ENCODE measurements around the gene CD180.

Gene CD180

DNA sequence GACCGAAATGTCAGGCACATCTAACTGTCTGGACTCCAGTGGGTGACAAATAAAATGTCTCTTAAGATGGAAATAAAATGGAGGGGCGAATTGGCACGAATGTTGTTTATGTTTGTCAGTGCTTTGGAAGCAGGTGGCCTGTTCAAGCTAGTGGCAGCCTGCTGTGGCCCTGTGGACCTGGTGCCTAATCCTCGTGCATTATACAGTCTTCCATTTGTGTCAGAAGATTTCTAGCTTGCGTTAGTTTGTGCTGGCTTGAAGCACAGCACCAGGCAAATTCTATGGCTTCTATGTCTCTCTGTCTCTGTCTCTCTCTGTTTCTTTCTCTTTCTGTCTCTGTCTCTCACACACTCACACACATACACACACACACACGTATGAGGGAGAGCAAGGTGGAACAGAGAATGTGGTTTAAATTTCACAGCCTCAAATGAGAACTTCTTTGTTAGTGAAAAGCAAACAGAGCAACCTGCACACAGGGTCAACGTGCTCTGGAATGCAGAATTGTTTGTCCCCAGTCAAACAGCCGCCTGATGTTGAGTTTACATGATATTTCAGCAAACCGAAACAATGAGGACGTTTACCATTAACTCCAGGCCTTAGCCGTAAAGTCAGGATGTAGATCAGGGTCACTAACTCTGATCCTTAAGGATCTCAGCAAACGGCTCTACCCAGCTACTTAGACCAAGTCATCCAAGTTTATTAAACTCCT is 39.0 kb upstream of the CD180 start:
- no peaks in the 10 kb centered on the region for H3K36me3 ChIP-seq (ENCODE audit: control insufficient read depth, insufficient read depth, low read length)
- no peaks in the 10 kb centered on the region for H3K27me3 ChIP-seq (replicated peaks; ENCODE audit: control insufficient read depth, insufficient read depth, low read length, poor library complexity, severe bottlenecking)
- no peaks in the 10 kb centered on the region for H3K9me3 ChIP-seq (ENCODE audit: control insufficient read depth, low read length)
- H3K4me3 ChIP-seq (ENCODE audit: insufficient read depth, low read depth, low read length, poor library complexity, severe bottlenecking): no peak overlapping the region
- H3K4me1 ChIP-seq (ENCODE audit: control insufficient read depth, insufficient read depth, low read length, poor library complexity, severe bottlenecking): no peaks in the 10 kb centered on the region
- no peak for DNase-seq
- no peak overlapping the region for H3K27ac ChIP-seq (ENCODE audit: insufficient read depth, low read length, poor library complexity, severe bottlenecking)

GRCh38 chr5:67234671-67235176 is 38.1 kb upstream of the CD180 start:
- no peaks in the 10 kb centered on the region for H3K27me3 ChIP-seq (replicated peaks; ENCODE audit: control insufficient read depth, insufficient read depth, low read length, poor library complexity, severe bottlenecking)
- H3K4me3 ChIP-seq (ENCODE audit: insufficient read depth, low read depth, low read length, poor library complexity, severe bottlenecking): no peak overlapping the region
- H3K9me3 ChIP-seq (ENCODE audit: control insufficient read depth, low read length): no peaks in the 10 kb centered on the region
- no peak overlapping the region for H3K27ac ChIP-seq (ENCODE audit: insufficient read depth, low read length, poor library complexity, severe bottlenecking)
- H3K36me3 ChIP-seq (ENCODE audit: control insufficient read depth, insufficient read depth, low read length): no peaks in the 10 kb centered on the region
- DNase-seq: no peak
- H3K4me1 ChIP-seq (ENCODE audit: control insufficient read depth, insufficient read depth, low read length, poor library complexity, severe bottlenecking): no peaks in the 10 kb centered on the region

- no peak overlapping the region for H3K4me3 ChIP-seq (ENCODE audit: insufficient read depth, low read depth, low read length, poor library complexity, severe bottlenecking)
- DNase-seq: no peak
- no peaks in the 10 kb centered on the region for H3K27me3 ChIP-seq (replicated peaks; ENCODE audit: control insufficient read depth, insufficient read depth, low read length, poor library complexity, severe bottlenecking)
- no peaks in the 10 kb centered on the region for H3K4me1 ChIP-seq (ENCODE audit: control insufficient read depth, insufficient read depth, low read length, poor library complexity, severe bottlenecking)
- H3K36me3 ChIP-seq (ENCODE audit: control insufficient read depth, insufficient read depth, low read length): no peaks in the 10 kb centered on the region
- no peak overlapping the region for H3K27ac ChIP-seq (ENCODE audit: insufficient read depth, low read length, poor library complexity, severe bottlenecking)
- no peaks in the 10 kb centered on the region for H3K9me3 ChIP-seq (ENCODE audit: control insufficient read depth, low read length)
Observed at GRCh38 chr5:67233075-67233474, 36.5 kb upstream of the CD180 start.

DNA sequence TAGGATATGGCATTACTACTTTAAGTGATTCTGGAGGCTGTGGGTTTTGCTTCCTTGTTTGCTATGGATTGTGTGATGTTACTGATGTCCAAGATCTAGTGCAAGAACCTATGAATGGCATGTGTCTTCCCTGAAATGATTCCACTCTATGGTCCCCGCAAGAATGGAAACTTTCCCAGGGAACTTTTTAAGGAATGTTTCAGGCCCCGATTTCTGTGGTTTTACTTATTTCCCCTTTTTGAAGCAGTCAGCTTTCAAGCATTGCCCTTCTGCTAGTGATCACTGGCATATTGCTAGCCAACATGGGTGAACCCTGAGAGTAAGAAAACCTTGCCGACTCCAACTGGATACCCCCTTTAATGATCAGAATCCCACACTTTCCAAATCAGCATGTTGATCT is 26.6 kb upstream of the CD180 start:
- no peaks in the 10 kb centered on the region for H3K9me3 ChIP-seq (ENCODE audit: control insufficient read depth, low read length)
- H3K27ac ChIP-seq (ENCODE audit: insufficient read depth, low read length, poor library complexity, severe bottlenecking): peak overlapping the region; percentile 63
- H3K36me3 ChIP-seq (ENCODE audit: control insufficient read depth, insufficient read depth, low read length): no peaks in the 10 kb centered on the region
- H3K27me3 ChIP-seq (replicated peaks; ENCODE audit: control insufficient read depth, insufficient read depth, low read length, poor library complexity, severe bottlenecking): no peaks in the 10 kb centered on the region
- H3K4me3 ChIP-seq (ENCODE audit: insufficient read depth, low read depth, low read length, poor library complexity, severe bottlenecking): no peak overlapping the region
- peaks cover 34% of the 10 kb centered on the region for H3K4me1 ChIP-seq (ENCODE audit: control insufficient read depth, insufficient read depth, low read length, poor library complexity, severe bottlenecking)
- DNase-seq: no peak

DNA sequence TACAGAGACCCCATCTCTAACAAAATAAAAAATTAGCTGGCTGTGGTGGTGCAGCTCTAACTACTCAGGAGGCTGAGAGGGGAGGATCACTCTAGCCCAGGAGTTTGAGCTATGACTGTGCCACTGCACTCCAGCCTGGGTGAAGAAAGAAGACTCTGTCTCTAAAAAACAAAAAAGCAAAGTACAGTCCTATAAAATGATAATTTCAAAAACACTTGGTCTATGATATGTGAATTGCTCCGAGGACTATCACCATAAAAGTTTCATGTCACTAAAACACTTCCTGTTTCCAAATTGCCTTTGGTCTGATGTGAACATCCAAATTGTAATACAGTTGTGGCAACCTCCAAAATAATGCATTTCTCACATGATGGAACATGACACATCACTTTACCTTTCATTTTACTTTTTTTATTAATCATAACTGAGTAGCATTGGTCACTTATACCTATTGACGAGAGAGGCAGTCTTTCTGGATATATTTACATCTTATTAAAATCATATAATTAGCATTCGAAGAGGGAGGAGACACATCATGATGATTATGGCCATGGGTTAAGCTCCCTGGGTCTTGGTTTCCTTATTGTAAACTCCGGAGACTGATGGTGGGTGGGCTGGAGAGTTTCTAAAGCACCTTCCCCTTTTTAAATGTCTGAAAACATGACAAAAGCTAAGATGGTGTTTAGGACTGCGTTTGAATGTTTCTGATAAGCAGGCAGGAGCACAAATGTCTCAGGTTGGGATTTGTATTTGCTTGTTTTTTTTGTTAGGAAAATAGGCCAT is 25.8 kb upstream of the CD180 start:
- H3K27ac ChIP-seq (ENCODE audit: insufficient read depth, low read length, poor library complexity, severe bottlenecking): peak overlapping the region; percentile 63
- H3K4me3 ChIP-seq (ENCODE audit: insufficient read depth, low read depth, low read length, poor library complexity, severe bottlenecking): no peak overlapping the region

GRCh38 chr5:67221487-67222242 is 25.1 kb upstream of the CD180 start:
- Histone ChIP-seq H3K36me3 (ENCODE audit: control insufficient read depth, insufficient read depth, low read length) (no peaks in the 10 kb centered on the region), H3K27ac (ENCODE audit: insufficient read depth, low read length, poor library complexity, severe bottlenecking) (peak overlapping the region; percentile 63), H3K4me3 (ENCODE audit: insufficient read depth, low read depth, low read length, poor library complexity, severe bottlenecking) (peak overlapping the region; percentile 3), H3K9me3 (ENCODE audit: control insufficient read depth, low read length) (no peaks in the 10 kb centered on the region), H3K27me3 (replicated peaks; ENCODE audit: control insufficient read depth, insufficient read depth, low read length, poor library complexity, severe bottlenecking) (no peaks in the 10 kb centered on the region), H3K4me1 (ENCODE audit: control insufficient read depth, insufficient read depth, low read length, poor library complexity, severe bottlenecking) (peaks cover 49% of the 10 kb centered on the region)
- DNase-seq: peak; percentile 25 to 38 (median 34)

More for the DNA sequence above, 25.8 kb upstream of the CD180 start:
- Histone ChIP-seq H3K36me3 (ENCODE audit: control insufficient read depth, insufficient read depth, low read length) (no peaks in the 10 kb centered on the region), H3K27me3 (replicated peaks; ENCODE audit: control insufficient read depth, insufficient read depth, low read length, poor library complexity, severe bottlenecking) (no peaks in the 10 kb centered on the region), H3K4me1 (ENCODE audit: control insufficient read depth, insufficient read depth, low read length, poor library complexity, severe bottlenecking) (peaks cover 42% of the 10 kb centered on the region), H3K9me3 (ENCODE audit: control insufficient read depth, low read length) (no peaks in the 10 kb centered on the region)
- no peak for DNase-seq

DNA sequence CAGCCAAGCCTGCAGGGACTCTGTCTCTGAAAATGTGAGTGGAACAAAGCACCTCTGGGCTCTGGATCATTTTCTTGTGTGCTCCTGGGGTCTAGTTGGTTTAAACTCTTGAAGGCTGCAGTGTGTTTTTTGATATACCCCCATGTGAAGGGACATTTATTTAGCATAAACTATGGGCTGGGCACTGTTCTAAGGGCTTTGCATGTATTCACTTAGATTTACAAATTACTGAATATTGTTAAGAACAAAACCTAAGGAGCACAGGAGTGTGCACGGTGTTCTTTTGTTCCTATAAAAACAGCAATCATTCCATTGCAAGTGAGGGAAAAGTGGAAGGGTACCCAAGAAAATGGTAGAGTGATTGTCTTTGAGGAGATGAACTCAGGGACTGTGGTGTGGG is 20.0 kb upstream of the CD180 start:
- Histone ChIP-seq H3K27ac (ENCODE audit: insufficient read depth, low read length, poor library complexity, severe bottlenecking) (peak overlapping the region; percentile 61), H3K36me3 (ENCODE audit: control insufficient read depth, insufficient read depth, low read length) (no peaks in the 10 kb centered on the region), H3K4me1 (ENCODE audit: control insufficient read depth, insufficient read depth, low read length, poor library complexity, severe bottlenecking) (peaks cover 47% of the 10 kb centered on the region), H3K9me3 (ENCODE audit: control insufficient read depth, low read length) (no peaks in the 10 kb centered on the region), H3K27me3 (replicated peaks; ENCODE audit: control insufficient read depth, insufficient read depth, low read length, poor library complexity, severe bottlenecking) (no peaks in the 10 kb centered on the region), H3K4me3 (ENCODE audit: insufficient read depth, low read depth, low read length, poor library complexity, severe bottlenecking) (no peak overlapping the region)
- no peak for DNase-seq

DNA sequence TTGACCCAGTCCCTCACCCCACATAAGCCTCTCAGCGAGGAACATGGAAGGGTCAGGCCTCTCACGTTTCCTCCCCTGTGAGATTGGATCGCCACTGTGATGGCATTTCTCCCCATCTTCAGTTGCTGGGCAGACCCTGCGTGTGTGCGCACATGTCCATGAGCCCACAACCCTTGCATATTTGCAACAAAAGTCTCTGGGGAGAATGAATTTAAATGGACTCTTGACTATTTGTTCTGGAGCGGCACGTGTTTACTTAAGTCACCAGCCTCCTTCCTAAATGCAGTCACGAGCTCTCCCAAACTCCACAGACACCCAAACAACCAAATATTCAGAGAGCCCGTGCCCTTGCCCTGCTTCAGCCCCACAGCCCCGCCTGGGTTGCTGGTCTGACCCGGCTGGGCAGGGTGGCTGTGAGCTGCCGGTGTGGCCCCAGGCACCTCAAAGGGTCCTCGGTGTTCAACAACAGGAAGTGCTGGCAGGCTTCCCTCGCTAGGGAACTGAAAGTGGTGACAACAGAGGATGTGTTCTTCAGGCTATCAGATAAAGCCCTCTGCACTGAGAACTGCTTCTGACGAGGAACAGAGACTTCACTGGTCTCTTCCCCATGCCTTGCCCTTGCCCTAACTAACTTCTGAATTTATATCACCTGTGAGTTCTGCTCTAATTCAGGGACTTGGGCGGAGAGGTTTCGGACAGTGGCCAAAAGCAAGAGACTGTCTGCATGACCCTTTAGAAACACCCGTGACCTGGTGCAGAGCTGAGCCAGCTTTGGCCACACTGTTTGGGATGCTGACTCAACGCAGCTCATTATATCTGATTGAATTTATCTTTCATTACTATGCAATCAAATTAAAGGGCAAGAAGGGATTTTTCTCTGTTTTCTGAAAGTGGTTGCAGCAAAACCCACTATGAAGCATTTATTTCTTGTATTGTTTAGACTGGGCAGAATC is 19.2 kb upstream of the CD180 start:
- Histone ChIP-seq H3K27me3 (replicated peaks; ENCODE audit: control insufficient read depth, insufficient read depth, low read length, poor library complexity, severe bottlenecking) (no peaks in the 10 kb centered on the region), H3K4me3 (ENCODE audit: insufficient read depth, low read depth, low read length, poor library complexity, severe bottlenecking) (peak overlapping the region; percentile 22), H3K9me3 (ENCODE audit: control insufficient read depth, low read length) (no peaks in the 10 kb centered on the region), H3K4me1 (ENCODE audit: control insufficient read depth, insufficient read depth, low read length, poor library complexity, severe bottlenecking) (peaks cover 40% of the 10 kb centered on the region), H3K27ac (ENCODE audit: insufficient read depth, low read length, poor library complexity, severe bottlenecking) (peak overlapping the region; percentile 61), H3K36me3 (ENCODE audit: control insufficient read depth, insufficient read depth, low read length) (no peaks in the 10 kb centered on the region)
- peak; percentile 25 to 61 (median 53) for DNase-seq

Measured in effector memory CD4-positive, alpha-beta T cell (primary cell).